ENCODE measurements around the gene SH2D7.

Gene SH2D7

GRCh38 chr15:78092261-78093041 is at the start of gene SH2D7:
SH2D7 (plus strand) TSS chr15:78092561; CDS start chr15:78092585, 24 bp downstream.
- FAIRE-seq = no peak

- FAIRE-seq = no peak
Measured at GRCh38 chr15:78044407-78045155, 47.8 kb upstream of the SH2D7 start.

- no peak for FAIRE-seq
Measured at GRCh38 chr15:78045189-78045588, 47.2 kb upstream of the SH2D7 start.

GRCh38 chr15:78046796-78047341 is 45.5 kb upstream of the SH2D7 start:
- no peak for FAIRE-seq

- FAIRE-seq = no peak
Measured at GRCh38 chr15:78047761-78048627, 44.4 kb upstream of the SH2D7 start.

GRCh38 chr15:78048628-78048920 is 43.8 kb upstream of the SH2D7 start:
- FAIRE-seq = no peak

GRCh38 chr15:78049691-78050440 is 42.5 kb upstream of the SH2D7 start:
- FAIRE-seq = no peak

- no peak for FAIRE-seq
Measured at GRCh38 chr15:78050441-78050809, 41.9 kb upstream of the SH2D7 start.

- no peak for FAIRE-seq
Measured at GRCh38 chr15:78050826-78051225, 41.5 kb upstream of the SH2D7 start.

GRCh38 chr15:78051596-78051995 is 40.8 kb upstream of the SH2D7 start:
- FAIRE-seq = no peak

- FAIRE-seq = no peak
Measured at GRCh38 chr15:78052001-78052401, 40.4 kb upstream of the SH2D7 start.

GRCh38 chr15:78052545-78052944 is 39.8 kb upstream of the SH2D7 start:
- FAIRE-seq = no peak

- no peak for FAIRE-seq
Measured at GRCh38 chr15:78054518-78054917, 37.8 kb upstream of the SH2D7 start.

GRCh38 chr15:78054966-78055365 is 37.4 kb upstream of the SH2D7 start:
- FAIRE-seq = no peak

GRCh38 chr15:78055919-78056713 is 36.2 kb upstream of the SH2D7 start:
- no peak for FAIRE-seq

GRCh38 chr15:78056714-78057269 is 35.6 kb upstream of the SH2D7 start:
- FAIRE-seq = no peak

- no peak for FAIRE-seq
Measured at GRCh38 chr15:78057803-78058202, 34.6 kb upstream of the SH2D7 start.

- FAIRE-seq = no peak
Measured at GRCh38 chr15:78058401-78058935, 33.9 kb upstream of the SH2D7 start.

- FAIRE-seq = no peak
Measured at GRCh38 chr15:78059110-78059839, 33.1 kb upstream of the SH2D7 start.

- no peak for FAIRE-seq
Measured at GRCh38 chr15:78060232-78060631, 32.1 kb upstream of the SH2D7 start.
